LNCaP clone FGC (cell line): Measurements from ENCODE around the gene ANKEF1.
A peak's percentile ranks its signal among the peaks of the same experiment; 100 is the strongest.

Experiments
- DNase-seq: peaks from one replicate; pipeline ENCODE4 v3.0.0-alpha.2; 2011; ENCODE audit warnings: low read depth
- H3K4me3 ChIP-seq: 2 replicates; pipeline ENCODE4 v1.5.1; 2011; ENCODE audit warnings: mild to moderate bottlenecking, low read depth, low read length, control low read depth
- CTCF ChIP-seq: IDR thresholded peaks from 2 replicates; pipeline ENCODE4 v1.5.1; 2012; ENCODE audit warnings: mild to moderate bottlenecking; ENCODE audit not compliant: control insufficient read depth, insufficient read depth; ENCODE audit errors: extremely low read depth

ANKEF1 gene

GRCh38 chr20:10067321-10067720 lies 32.5 kb downstream of the ANKEF1 start:
- DNase-seq, result no peak
- TF ChIP-seq CTCF, result no peak
- no peak overlapping the region for H3K4me3 ChIP-seq

- no peak for TF ChIP-seq CTCF
- DNase-seq, result no peak
Observed at GRCh38 chr20:10074513-10074912, 39.7 kb downstream of the ANKEF1 start.

GRCh38 chr20:10075606-10076005 lies 40.8 kb downstream of the ANKEF1 start:
- no peak overlapping the region for H3K4me3 ChIP-seq
- TF ChIP-seq CTCF, result no peak
- no peak for DNase-seq

More at GRCh38 chr20:10074513-10074912, 39.7 kb downstream of the ANKEF1 start:
- H3K4me3 ChIP-seq, result no peak overlapping the region

GRCh38 chr20:10076126-10077080 lies 41.6 kb downstream of the ANKEF1 start:
- TF ChIP-seq CTCF, result no peak
- DNase-seq, result peak; percentile 18
- H3K4me3 ChIP-seq, result no peak overlapping the region

GRCh38 chr20:10077081-10077471 lies 42.3 kb downstream of the ANKEF1 start:
- TF ChIP-seq CTCF, result peak; percentile 41
- H3K4me3 ChIP-seq, result no peak overlapping the region
- DNase-seq, result no peak

- no peak for DNase-seq
- H3K4me3 ChIP-seq, result no peak overlapping the region
- TF ChIP-seq CTCF, result no peak
Observed at GRCh38 chr20:10077886-10078285, 43.1 kb downstream of the ANKEF1 start.

GRCh38 chr20:10078403-10078802 lies 43.6 kb downstream of the ANKEF1 start:
- no peak for DNase-seq

More at GRCh38 chr20:10078403-10078802, 43.6 kb downstream of the ANKEF1 start:
- no peak overlapping the region for H3K4me3 ChIP-seq
- TF ChIP-seq CTCF, result no peak
